HCT116 (cell line): ENCODE results near the gene TAT. TPM values are rescaled to one million over a fixed set of nuclear protein-coding genes. Genes with fewer than 3 reads are reported as not detected.
"Not testable (repeated sequence)": the region's sequence is repeated elsewhere in the genome, so short reads cannot be mapped to it uniquely, and the experiment has no call there.

ENCODE experiments used
- ATAC-seq: fragments of 200-7000 bp; cut with Tn5 transposase; 2 replicates; pipeline ENCODE4 v1.9.1; 2020; ENCODE audit warnings: mild to moderate bottlenecking, moderate library complexity
- BruUV-seq: library from RNA; stranded (reverse); fragments of 400-500 nt; replicated peaks from 2 replicates; lab custom pipeline; 2021; lab: Mats Ljungman, UMichigan
- CTCF ChIA-PET: fragments of 300-600 bp; sonication (Branson Sonifier 250); formaldehyde crosslinking; loops from one replicate; lab custom pipeline; 2021; ENCODE audit warnings: antibody characterized with exemption; lab: Charles Lee
- POLR2A ChIA-PET: fragments of 300-600, 350-600 bp; sonication (Branson Sonifier 250); formaldehyde crosslinking; loops from one replicate; lab custom pipeline; 2021; ENCODE audit warnings: antibody characterized with exemption; lab: Charles Lee
- RAD21 ChIA-PET, 2 experiments: fragments of 300-600 bp; sonication (Branson Sonifier 250); formaldehyde crosslinking; loops; one replicate each; lab custom pipeline; 2023; ENCODE audit warnings: low total read pairs in 2 of 2; ENCODE audit not compliant: uncharacterized antibody in 2 of 2, unreplicated experiment in 2 of 2, low non-redundant PET in 1 of 2; lab: Charles Lee
- DNase-seq: peaks from one replicate; pipeline ENCODE4 v3.0.0-alpha.2; 2010; ENCODE audit warnings: low read depth, low spot score
- H2AFZ ChIP-seq: fragments of 200-600 bp; shearing (Covaris generic), sonication (generic); 2 replicates; pipeline ENCODE4 v1.6.1; 2017; ENCODE audit warnings: low read depth, mixed run types, mixed read lengths, antibody characterized with exemption, low read length; ENCODE audit not compliant: poor library complexity, severe bottlenecking
- H3K27ac ChIP-seq: 2 replicates; pipeline ENCODE4 v1.5.1; 2012; ENCODE audit warnings: low read depth, low read length
- H3K27me3 ChIP-seq: fragments of 200-600 bp; sonication (generic); 2 replicates; pipeline ENCODE4 v1.6.1; 2016; ENCODE audit warnings: mixed run types, low read length, mixed read lengths; ENCODE audit not compliant: insufficient read depth
- H3K36me3 ChIP-seq, 2 experiments: fragments of 200-500 bp in 1 of 2; fragments of 200-600 bp in 1 of 2; sonication (Bioruptor generic) in 1 of 2; sonication (generic) in 1 of 2; 2 replicates each; pipeline versions ENCODE4 v1.5.1 to v1.6.1; 2014 to 2016; ENCODE audit warnings: low read length in 2 of 2, inconsistent platforms in 1 of 2, mixed read lengths in 1 of 2, mixed run types in 1 of 2; ENCODE audit not compliant: insufficient read depth in 2 of 2, control insufficient read depth in 1 of 2
- H3K4me1 ChIP-seq, 2 experiments: fragments of 200-600 bp in 1 of 2; sonication (generic) in 1 of 2; 2 replicates each; pipeline versions ENCODE4 v1.5.1 to v1.6.1; 2012 to 2017; ENCODE audit warnings: low read length in 2 of 2, inconsistent platforms in 1 of 2, mild to moderate bottlenecking in 1 of 2, mixed read lengths in 1 of 2, mixed run types in 1 of 2, moderate library complexity in 1 of 2; ENCODE audit not compliant: insufficient read depth in 2 of 2, control insufficient read depth in 1 of 2
- H3K4me2 ChIP-seq: fragments of 200-600 bp; sonication (generic); 2 replicates; pipeline ENCODE4 v1.6.1; 2017; ENCODE audit warnings: mixed run types, low read length, mixed read lengths
- H3K4me3 ChIP-seq, 2 experiments: fragments of 200-600 bp in 1 of 2; sonication (generic) in 1 of 2; replicated peaks in 1 of 2; 2 replicates each; pipeline ENCODE4 v1.5.1; 2011 to 2016; ENCODE audit warnings: low read length in 2 of 2, control low read depth in 1 of 2, low read depth in 1 of 2, mild to moderate bottlenecking in 1 of 2, mixed read lengths in 1 of 2, mixed run types in 1 of 2
- H3K79me2 ChIP-seq: fragments of 200-600 bp; sonication (generic); 2 replicates; pipeline ENCODE4 v1.6.1; 2017; ENCODE audit warnings: mild to moderate bottlenecking, mixed run types, low read length, moderate library complexity, mixed read lengths; ENCODE audit not compliant: insufficient read depth
- H3K9ac ChIP-seq: fragments of 200-600 bp; sonication (generic); 2 replicates; pipeline ENCODE4 v1.6.1; 2016; ENCODE audit warnings: low read length, mixed read lengths
- H3K9me2 ChIP-seq: fragments of 200-600 bp; sonication (generic), shearing (Covaris generic); 2 replicates; pipeline ENCODE4 v1.6.1; 2017; ENCODE audit warnings: mixed run types, mild to moderate bottlenecking, moderate library complexity; ENCODE audit not compliant: insufficient read depth
- H3K9me3 ChIP-seq, 2 experiments: fragments of 200-500 bp in 1 of 2; fragments of 200-600 bp in 1 of 2; sonication (Bioruptor generic) in 1 of 2; sonication (generic) in 1 of 2; 2 replicates each; pipeline ENCODE4 v1.6.1; 2014 to 2017; ENCODE audit warnings: low read length in 2 of 2, mixed read lengths in 2 of 2, inconsistent platforms in 1 of 2, low read depth in 1 of 2, mild to moderate bottlenecking in 1 of 2, mixed run types in 1 of 2, moderate library complexity in 1 of 2; ENCODE audit not compliant: control insufficient read depth in 1 of 2, insufficient read depth in 1 of 2
- H4K20me1 ChIP-seq: fragments of 200-600 bp; sonication (generic), shearing (Covaris generic); 2 replicates; pipeline ENCODE4 v1.6.1; 2017; ENCODE audit warnings: mixed run types, mild to moderate bottlenecking, moderate library complexity; ENCODE audit not compliant: insufficient read depth
- CTCF ChIP-seq, 3 experiments: fragments of 200-600 bp in 1 of 3; sonication (generic) in 1 of 3; IDR thresholded peaks in 2 of 3; conservative IDR thresholded peaks in 1 of 3; 2 replicates each; pipeline ENCODE4 v1.5.1; 2012 to 2017; ENCODE audit warnings: low read depth in 2 of 3, low read length in 2 of 3, antibody characterized with exemption in 1 of 3, borderline replicate concordance in 1 of 3, control low read depth in 1 of 3, mild to moderate bottlenecking in 1 of 3, mixed read lengths in 1 of 3, mixed run types in 1 of 3, moderate library complexity in 1 of 3; ENCODE audit not compliant: insufficient read depth in 1 of 3
- EZH2phosphoT487 ChIP-seq: fragments of 200-600 bp; IDR thresholded peaks from 2 replicates; pipeline ENCODE4 v1.6.1; 2018; ENCODE audit warnings: antibody characterized with exemption, borderline replicate concordance
- JUND ChIP-seq: IDR thresholded peaks from 2 replicates; pipeline ENCODE4 v1.6.1; 2012
- POLR2A ChIP-seq: IDR thresholded peaks from 2 replicates; pipeline ENCODE4 v1.7.0; 2011; ENCODE audit warnings: borderline replicate concordance; ENCODE audit not compliant: insufficient read depth, insufficient read length; ENCODE audit errors: extremely low read depth
- POLR2AphosphoS5 ChIP-seq: IDR thresholded peaks from 2 replicates; pipeline ENCODE4 v1.6.1; 2011; ENCODE audit warnings: mild to moderate bottlenecking, low read depth, low read length, moderate library complexity
- RAD21 ChIP-seq: IDR thresholded peaks from 2 replicates; pipeline ENCODE4 v1.6.1; 2012; ENCODE audit warnings: low read depth, mild to moderate bottlenecking
- SIN3A ChIP-seq: IDR thresholded peaks from 2 replicates; pipeline ENCODE4 v1.6.1; 2012; ENCODE audit warnings: low read depth
- TCF7L2 ChIP-seq: IDR thresholded peaks from 2 replicates; pipeline ENCODE4 v1.7.0; 2011; ENCODE audit warnings: borderline replicate concordance, inconsistent platforms; ENCODE audit not compliant: insufficient read depth, insufficient read length; ENCODE audit errors: extremely low read depth
- YY1 ChIP-seq: IDR thresholded peaks from 2 replicates; pipeline ENCODE4 v1.6.1; 2011; ENCODE audit warnings: low read length, low read depth, moderate library complexity, mild to moderate bottlenecking; ENCODE audit not compliant: insufficient replicate concordance; ENCODE audit errors: extremely low read depth
- ZBTB33 ChIP-seq: IDR thresholded peaks from 2 replicates; pipeline ENCODE4 v1.6.1; 2011; ENCODE audit warnings: mild to moderate bottlenecking, low read length, moderate library complexity; ENCODE audit not compliant: insufficient replicate concordance; ENCODE audit errors: extremely low read depth
- ZFX ChIP-seq: fragments of 450-650 bp; IDR thresholded peaks from 2 replicates; pipeline ENCODE4 v1.6.1; 2017
- intact Hi-C: fragments of 100-400 bp; cut with micrococcal nuclease; formaldehyde crosslinking; loops from 2 replicates; pipeline ENCODE4 v1.10.0; 2022
- total RNA-seq: library from RNA; stranded (reverse); gene quantifications from one replicate; pipeline ENCODE4 v1.2.1, GENCODE V29; 2021; ENCODE audit not compliant: unreplicated experiment

TAT gene
- total RNA-seq, 1 experiment from 2014 or later = 0.91 TPM

- TF ChIP-seq CTCF (IDR thresholded peaks at IDR 0.05 in 2 of 3, conservative IDR thresholded peaks at IDR 0.05 in 1 of 3; ENCODE audit: borderline replicate concordance in 1 of 3, insufficient read depth in 1 of 3, low read depth in 2 of 3, low read length in 2 of 3) (no peak), RAD21 (no peak)
Observed at GRCh38 chr16:71584543-71585317, 7.8 kb upstream of the TAT start (continued).

- H3K9me2 ChIP-seq, H3K4me1 ChIP-seq, BruUV-seq, DNase-seq, ATAC-seq, RAD21 ChIA-PET, H3K27ac ChIP-seq, H3K79me2 ChIP-seq, H4K20me1 ChIP-seq, POLR2A ChIA-PET, H3K4me3 ChIP-seq, H3K36me3 ChIP-seq, intact Hi-C loops, H2AFZ ChIP-seq, CTCF ChIA-PET, H3K9ac ChIP-seq, H3K27me3 ChIP-seq, H3K4me2 ChIP-seq, H3K9me3 ChIP-seq: not testable (repeated sequence)
Observed at GRCh38 chr16:71582553-71582848, 5.6 kb upstream of the TAT start.

- Histone ChIP-seq H4K20me1 (no peaks in the 10 kb centered on the region), H3K4me2 (no peak overlapping the region), H3K4me3 (no peak overlapping the region), H3K36me3 (no peaks in the 10 kb centered on the region), H3K9me2 (no peaks in the 10 kb centered on the region), H3K27ac (no peak overlapping the region), H3K9me3 (no peaks in the 10 kb centered on the region), H3K9ac (no peak overlapping the region), H3K27me3 (peaks cover 4% of the 10 kb centered on the region; the same call in 1 of the 2 replicates), H3K79me2 (no peaks in the 10 kb centered on the region), H2AFZ (no peak overlapping the region), H3K4me1 (no peaks in the 10 kb centered on the region)
- ATAC-seq (no peak), DNase-seq (no peak)
- ChIA-PET POLR2A (no interaction called here), CTCF (interaction anchor here (1.6 kb wide), 1 partner anchor 37 kb away, joined by 8 read pairs; no protein-coding TSS in a partner anchor), RAD21 (no interaction called here)
- intact Hi-C loops = no loop called here
- no TSS peak for BruUV-seq
- TF ChIP-seq EZH2phosphoT487 (no peak), SIN3A (no peak), YY1 (no peak), JUND (no peak), ZFX (no peak), POLR2AphosphoS5 (no peak), ZBTB33 (no peak), POLR2A (no peak), TCF7L2 (no peak)
Observed at GRCh38 chr16:71574702-71575101, 2.2 kb downstream of the TAT start.
